ENCODE measurements around the gene CLK1. TPM values are rescaled to one million over a fixed set of nuclear protein-coding genes. Genes with fewer than 3 reads are reported as not detected.
"Not testable (repeated sequence)": the region's sequence is repeated elsewhere in the genome, so short reads cannot be mapped to it uniquely, and the experiment has no call there.

The CLK1 gene
- total RNA-seq, 1 donor: 635 TPM

DNA sequence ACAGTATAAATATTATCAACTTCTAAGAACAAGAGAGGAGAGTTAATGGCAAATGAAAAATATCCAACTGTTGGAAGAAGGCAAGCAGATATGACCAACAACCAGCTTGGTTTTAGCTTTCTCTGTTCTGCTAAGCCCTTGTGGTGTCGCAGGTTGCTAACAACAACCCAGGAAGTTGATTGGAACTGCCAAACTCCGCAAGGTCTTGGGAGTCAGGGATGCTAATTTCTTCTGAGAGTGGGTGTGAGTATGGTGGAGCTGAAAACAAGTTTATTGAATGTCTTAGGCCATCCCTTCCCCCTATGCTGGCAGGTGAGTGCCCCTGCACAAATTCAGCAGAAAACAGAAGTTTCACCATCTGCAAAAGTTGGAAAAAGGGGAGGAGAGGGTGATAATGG lies 35.2 kb downstream of the CLK1 start:
- no peaks in the 10 kb centered on the region for H3K4me1 ChIP-seq (ENCODE audit: insufficient read depth, low read length)
- no peaks in the 10 kb centered on the region for H3K27me3 ChIP-seq (ENCODE audit: insufficient read depth, low read length)
- no peaks in the 10 kb centered on the region for H3K9me3 ChIP-seq (ENCODE audit: low read depth, low read length)
- no peak overlapping the region for H3K4me3 ChIP-seq (ENCODE audit: low read length)

DNA sequence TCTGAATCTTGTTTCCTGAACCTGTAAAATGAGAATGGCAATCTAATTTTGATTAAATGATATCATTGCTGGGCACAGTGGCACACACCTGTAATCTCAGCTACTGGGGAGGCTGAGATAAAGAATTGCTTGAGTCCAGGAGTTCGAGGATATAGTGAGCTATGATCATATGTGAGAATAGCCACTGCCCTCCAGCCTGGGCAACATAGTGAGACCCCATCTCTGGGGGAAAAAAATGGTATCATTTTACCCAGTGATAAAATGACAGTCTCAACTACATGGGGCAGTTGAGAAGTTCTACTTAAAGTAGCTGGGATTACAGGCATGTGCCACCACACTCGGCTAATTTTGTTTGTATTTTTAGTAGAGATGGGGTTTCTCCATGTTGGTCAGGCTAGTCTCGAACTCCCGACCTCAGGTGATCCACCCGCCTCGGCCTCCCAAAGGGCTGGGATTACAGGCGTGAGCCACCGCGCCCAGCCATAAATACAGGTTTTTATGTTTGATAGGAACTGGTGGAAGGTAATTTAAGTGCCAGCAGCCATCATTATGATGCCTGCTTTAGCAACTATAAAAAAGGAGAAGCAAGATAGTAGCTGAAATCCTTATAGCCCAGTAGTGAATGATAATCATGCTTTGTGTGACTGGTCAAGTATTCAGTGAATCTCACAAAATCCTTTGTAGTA lies 35.7 kb downstream of the CLK1 start:
- Histone ChIP-seq H3K9me3 (ENCODE audit: low read depth, low read length) (no peaks in the 10 kb centered on the region), H3K27me3 (ENCODE audit: insufficient read depth, low read length) (no peaks in the 10 kb centered on the region), H3K4me1 (ENCODE audit: insufficient read depth, low read length) (no peaks in the 10 kb centered on the region), H3K4me3 (ENCODE audit: low read length) (no peak overlapping the region)

DNA sequence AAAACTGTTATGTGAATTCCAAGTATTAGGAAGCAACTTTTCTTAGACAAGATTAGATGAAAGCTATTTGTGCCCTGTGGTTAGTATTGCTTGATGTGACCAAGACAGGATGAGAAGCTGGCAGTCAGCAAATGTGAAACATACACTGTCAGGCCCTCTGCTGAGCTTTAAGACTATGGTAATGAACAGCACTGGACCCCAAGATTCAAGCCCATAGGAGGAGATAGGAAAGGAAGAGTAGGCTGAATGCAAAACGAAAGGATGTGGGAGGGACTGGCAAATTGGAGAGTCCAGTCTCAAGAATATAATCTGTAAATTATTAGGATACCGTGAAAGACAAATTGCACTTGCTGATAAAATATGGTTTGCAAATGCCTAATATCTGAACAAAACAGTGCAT lies 36.4 kb downstream of the CLK1 start:
- no peaks in the 10 kb centered on the region for H3K27me3 ChIP-seq (ENCODE audit: insufficient read depth, low read length)
- no peak overlapping the region for H3K4me3 ChIP-seq (ENCODE audit: low read length)
- no peaks in the 10 kb centered on the region for H3K4me1 ChIP-seq (ENCODE audit: insufficient read depth, low read length)
- H3K9me3 ChIP-seq (ENCODE audit: low read depth, low read length): no peaks in the 10 kb centered on the region

DNA sequence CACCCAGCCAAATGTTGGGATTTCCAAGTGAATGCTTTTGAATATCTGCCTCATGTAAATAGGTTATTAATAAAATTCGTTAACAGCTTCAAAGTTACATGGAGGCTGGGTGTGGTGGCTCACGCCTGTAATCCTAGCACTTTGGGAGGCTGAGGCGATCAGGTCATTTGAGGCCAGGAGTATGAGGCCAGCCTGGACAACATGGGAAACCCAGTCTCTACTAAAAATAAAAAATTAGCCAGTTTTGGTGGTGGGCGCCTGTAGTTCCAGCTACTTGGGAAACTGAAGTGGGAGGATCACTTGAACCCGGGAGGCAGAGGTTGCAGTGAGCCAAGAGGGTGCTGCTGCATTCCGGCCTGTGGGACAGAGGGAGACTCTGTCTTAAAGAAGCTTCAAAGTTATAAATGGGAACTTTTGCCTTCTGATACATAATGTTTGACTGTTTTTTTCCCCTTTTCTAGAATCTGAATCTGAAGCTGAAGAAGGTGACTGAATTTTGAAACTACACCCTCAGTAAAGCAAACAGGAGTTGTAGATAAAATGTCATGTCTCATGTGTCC lies 42.7 kb downstream of the CLK1 start:
- Histone ChIP-seq H3K4me3 (ENCODE audit: low read length) (no peak overlapping the region), H3K27me3 (ENCODE audit: insufficient read depth, low read length) (no peaks in the 10 kb centered on the region), H3K9me3 (ENCODE audit: low read depth, low read length) (no peaks in the 10 kb centered on the region), H3K4me1 (ENCODE audit: insufficient read depth, low read length) (no peaks in the 10 kb centered on the region)

DNA sequence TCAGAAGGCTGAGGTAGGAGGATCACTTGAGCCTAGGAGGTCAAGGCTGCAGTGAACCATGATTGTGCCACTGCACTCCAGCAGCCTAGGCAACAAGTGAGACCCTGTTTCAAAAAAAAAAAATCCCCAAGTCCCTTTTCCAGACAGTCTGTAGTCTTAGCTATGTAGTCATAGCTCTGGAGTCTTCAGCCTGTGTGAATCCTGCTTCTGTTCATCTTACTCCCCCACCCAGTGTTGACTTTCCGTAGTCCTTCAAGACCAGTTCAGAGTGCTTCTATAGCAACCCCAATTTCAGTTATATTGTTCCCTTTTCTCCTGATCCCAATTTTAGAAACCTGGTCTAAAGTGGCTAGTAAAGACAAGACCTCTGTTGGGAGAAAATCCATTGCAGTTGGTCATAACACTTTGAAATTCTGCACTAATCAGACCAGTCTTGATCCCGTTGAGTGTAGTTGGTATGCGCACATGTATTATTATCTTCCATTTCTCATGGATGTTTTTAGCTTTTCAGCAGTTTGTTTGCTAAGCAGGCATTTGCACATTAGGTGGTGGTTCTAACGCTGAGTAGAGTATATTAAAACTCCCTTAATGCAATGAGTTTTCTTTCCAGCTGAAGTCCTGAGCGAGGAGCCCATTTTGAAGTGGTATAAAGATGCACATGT lies 43.8 kb downstream of the CLK1 start:
- Histone ChIP-seq H3K4me3 (ENCODE audit: low read length) (no peak overlapping the region), H3K9me3 (ENCODE audit: low read depth, low read length) (no peaks in the 10 kb centered on the region), H3K4me1 (ENCODE audit: insufficient read depth, low read length) (no peaks in the 10 kb centered on the region), H3K27me3 (ENCODE audit: insufficient read depth, low read length) (no peaks in the 10 kb centered on the region)

DNA sequence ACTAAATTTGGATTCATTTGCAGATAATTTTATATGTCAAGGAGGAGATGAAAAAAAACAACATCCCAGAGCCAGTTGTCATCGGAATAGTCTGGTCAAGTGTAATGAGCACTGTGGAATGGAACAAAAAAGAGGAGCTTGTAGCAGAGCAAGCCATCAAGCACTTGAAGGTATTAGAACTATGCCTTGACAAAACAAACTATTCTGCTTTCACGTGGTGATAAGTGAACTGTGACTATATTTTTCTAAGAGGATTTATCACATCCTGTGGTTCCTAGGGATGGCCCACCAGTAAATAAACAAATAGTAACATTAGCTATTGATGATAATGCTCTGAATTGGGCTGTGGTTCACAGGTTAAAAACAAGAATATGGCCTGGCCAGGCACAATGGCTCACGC lies 45.7 kb downstream of the CLK1 start:
- H3K4me3 ChIP-seq (ENCODE audit: low read length); H3K9me3 ChIP-seq (ENCODE audit: low read depth, low read length); H3K27me3 ChIP-seq (ENCODE audit: insufficient read depth, low read length): not testable (repeated sequence)
- peaks cover 12% of the 10 kb centered on the region for H3K4me1 ChIP-seq (ENCODE audit: insufficient read depth, low read length)

GRCh38 chr2:200814917-200815316 lies 49.5 kb downstream of the CLK1 start:
- H3K4me1 ChIP-seq (ENCODE audit: insufficient read depth, low read length): peaks cover 34% of the 10 kb centered on the region
- no peak overlapping the region for H3K4me3 ChIP-seq (ENCODE audit: low read length)
- no peaks in the 10 kb centered on the region for H3K27me3 ChIP-seq (ENCODE audit: insufficient read depth, low read length)
- H3K9me3 ChIP-seq (ENCODE audit: low read depth, low read length): no peaks in the 10 kb centered on the region

- H3K4me3 ChIP-seq (ENCODE audit: low read length): no peak overlapping the region
- no peaks in the 10 kb centered on the region for H3K9me3 ChIP-seq (ENCODE audit: low read depth, low read length)
- H3K27me3 ChIP-seq (ENCODE audit: insufficient read depth, low read length): no peaks in the 10 kb centered on the region
- peaks cover 34% of the 10 kb centered on the region for H3K4me1 ChIP-seq (ENCODE audit: insufficient read depth, low read length)
Measured at GRCh38 chr2:200814276-200814815, 50.1 kb downstream of the CLK1 start.

DNA sequence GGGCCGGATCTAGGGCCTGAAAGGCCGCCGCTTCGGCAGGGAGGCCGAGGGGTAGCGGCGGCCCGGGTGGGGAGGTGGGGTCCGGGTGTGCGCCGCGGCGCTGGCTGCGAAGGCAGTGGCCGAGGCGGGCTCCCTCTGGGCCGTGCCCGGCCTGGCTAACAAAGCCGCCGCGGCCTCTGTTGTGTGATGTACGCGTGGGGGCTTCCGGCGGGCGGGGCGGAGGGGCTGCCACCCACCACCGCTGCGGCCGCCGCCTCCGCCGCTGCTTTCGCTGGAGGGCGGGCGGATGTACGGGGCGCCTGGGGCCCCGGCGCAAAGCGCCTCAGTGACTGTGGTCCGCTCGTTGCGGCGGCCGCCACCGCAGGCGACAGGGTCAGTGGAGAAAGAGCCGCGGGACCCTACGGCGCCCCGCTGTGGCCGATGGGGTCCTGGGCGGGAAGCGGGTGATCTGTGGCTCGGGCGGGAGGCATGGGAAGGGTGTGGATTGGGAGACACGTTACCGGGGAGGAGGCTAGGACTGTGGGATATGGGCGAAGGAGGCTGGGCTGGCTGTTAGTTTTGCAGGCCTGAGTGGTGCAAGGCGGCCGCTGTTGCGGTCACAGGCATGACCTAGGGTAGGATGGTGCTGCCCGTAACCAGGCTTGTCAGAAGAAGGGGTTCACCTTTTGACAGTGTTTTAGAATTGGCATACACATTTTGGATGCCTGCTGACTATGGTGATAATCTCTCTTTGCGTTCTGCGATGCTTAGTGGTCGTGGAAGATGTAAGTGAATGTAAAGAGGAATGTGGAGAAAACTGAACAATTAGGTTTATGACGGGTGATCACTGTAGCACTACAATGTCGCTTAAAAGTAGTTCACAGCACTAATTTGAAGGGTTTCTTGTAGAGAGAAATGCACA lies 52.1 kb downstream of the CLK1 start:
- Histone ChIP-seq H3K4me3 (ENCODE audit: low read length) (peak overlapping the region; percentile 74), H3K27me3 (ENCODE audit: insufficient read depth, low read length) (no peaks in the 10 kb centered on the region), H3K4me1 (ENCODE audit: insufficient read depth, low read length) (peaks cover 34% of the 10 kb centered on the region), H3K9me3 (ENCODE audit: low read depth, low read length) (no peaks in the 10 kb centered on the region)

- Histone ChIP-seq H3K4me3 (ENCODE audit: low read length) (peak within 1 kb of the TSS; percentile 74), H3K27me3 (ENCODE audit: insufficient read depth, low read length) (no peaks in the 10 kb centered on the region), H3K9me3 (ENCODE audit: low read depth, low read length) (no peaks in the 10 kb centered on the region), H3K4me1 (ENCODE audit: insufficient read depth, low read length) (peaks cover 34% of the 10 kb centered on the region)
Measured at GRCh38 chr2:200811333-200812121, 52.9 kb downstream of the CLK1 start, which contains the start of gene BZW1. BZW1 (plus strand) TSS chr2:200811910; CDS start chr2:200813218, 1,308 bp downstream.

GRCh38 chr2:200810998-200811332 lies 53.5 kb downstream of the CLK1 start:
- no peaks in the 10 kb centered on the region for H3K27me3 ChIP-seq (ENCODE audit: insufficient read depth, low read length)
- H3K9me3 ChIP-seq (ENCODE audit: low read depth, low read length): no peaks in the 10 kb centered on the region
- peak overlapping the region; percentile 74 for H3K4me3 ChIP-seq (ENCODE audit: low read length)
- H3K4me1 ChIP-seq (ENCODE audit: insufficient read depth, low read length): peaks cover 34% of the 10 kb centered on the region

GRCh38 chr2:200810252-200810997 lies 54.0 kb downstream of the CLK1 start:
- no peaks in the 10 kb centered on the region for H3K9me3 ChIP-seq (ENCODE audit: low read depth, low read length)
- H3K27me3 ChIP-seq (ENCODE audit: insufficient read depth, low read length): no peaks in the 10 kb centered on the region
- H3K4me1 ChIP-seq (ENCODE audit: insufficient read depth, low read length): peaks cover 34% of the 10 kb centered on the region
- H3K4me3 ChIP-seq (ENCODE audit: low read length): peak overlapping the region; percentile 74

GRCh38 chr2:200809506-200810251 lies 54.8 kb downstream of the CLK1 start:
- Histone ChIP-seq H3K9me3 (ENCODE audit: low read depth, low read length) (no peaks in the 10 kb centered on the region), H3K27me3 (ENCODE audit: insufficient read depth, low read length) (no peaks in the 10 kb centered on the region), H3K4me3 (ENCODE audit: low read length) (no peak overlapping the region), H3K4me1 (ENCODE audit: insufficient read depth, low read length) (peaks cover 31% of the 10 kb centered on the region)

All from mononuclear cell (primary cell).